Uterus (tissue), 2 donors: ENCODE data around the gene PPP1R3E.

ENCODE experiments used
- CTCF ChIP-seq, 4 experiments: fragments of 200-600 bp in 2 of 4; fragments of 450-650 bp in 2 of 4; sonication (generic) in 2 of 4; IDR thresholded peaks; one replicate each; pipeline ENCODE4 v1.5.1; 2016 to 2019; ENCODE audit warnings: antibody characterized with exemption in 4 of 4, mild to moderate bottlenecking in 2 of 4, moderate library complexity in 1 of 4
- POLR2A ChIP-seq, 2 donors: fragments of 450-650 bp; IDR thresholded peaks; one replicate each; pipeline ENCODE4 v1.6.1; 2016; ENCODE audit warnings: antibody characterized with exemption in 2 of 2, mild to moderate bottlenecking in 1 of 2, moderate library complexity in 1 of 2

- no peak for TF ChIP-seq CTCF (IDR thresholded peaks at IDR 0.05)
- no peak for TF ChIP-seq POLR2A (IDR thresholded peaks at IDR 0.05)
Measured at GRCh38 chr14:23275412-23275811, 27.2 kb downstream of the PPP1R3E start.
